HG03521 (cell line): Measurements from ENCODE around the gene NUDT2.

Experiments
- ATAC-seq: cut with Tn5 transposase; IDR thresholded peaks from one replicate; pipeline ENCODE4 v1.9.1; 2021; ENCODE audit warnings: mild to moderate bottlenecking, moderate library complexity; ENCODE audit not compliant: unreplicated experiment

Gene NUDT2

DNA sequence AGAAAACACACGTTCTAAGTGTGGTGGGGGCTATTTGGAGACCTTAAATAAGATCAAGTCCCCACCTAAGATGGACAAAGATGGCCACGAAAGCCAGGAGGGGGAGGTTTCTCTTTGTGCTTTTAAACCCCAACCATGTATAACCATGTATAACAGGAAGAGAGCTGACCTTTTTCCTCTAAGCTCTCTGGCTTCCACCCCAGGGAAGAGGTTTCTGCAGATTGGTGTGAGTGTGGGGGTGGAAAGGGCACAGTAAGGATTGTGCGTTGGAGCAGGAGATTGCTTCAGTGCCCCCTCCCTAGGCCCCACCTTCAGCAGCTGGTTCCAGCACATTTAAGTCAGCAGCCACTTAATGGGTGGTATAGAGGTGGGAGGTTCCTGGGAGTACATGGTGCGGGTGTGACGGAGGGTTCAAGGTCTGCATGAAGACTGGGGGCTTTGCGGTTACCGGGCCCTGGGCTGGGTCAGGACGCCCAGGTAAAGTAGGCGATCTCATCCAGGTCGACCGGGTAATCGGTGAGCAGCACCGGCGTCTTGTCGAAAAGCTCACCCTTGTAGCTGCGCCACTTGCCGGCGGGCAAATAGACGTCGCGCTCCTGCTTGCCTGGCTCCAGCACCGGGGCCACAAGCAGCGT, 41.1 kb downstream of the NUDT2 start:
- no peak for ATAC-seq

DNA sequence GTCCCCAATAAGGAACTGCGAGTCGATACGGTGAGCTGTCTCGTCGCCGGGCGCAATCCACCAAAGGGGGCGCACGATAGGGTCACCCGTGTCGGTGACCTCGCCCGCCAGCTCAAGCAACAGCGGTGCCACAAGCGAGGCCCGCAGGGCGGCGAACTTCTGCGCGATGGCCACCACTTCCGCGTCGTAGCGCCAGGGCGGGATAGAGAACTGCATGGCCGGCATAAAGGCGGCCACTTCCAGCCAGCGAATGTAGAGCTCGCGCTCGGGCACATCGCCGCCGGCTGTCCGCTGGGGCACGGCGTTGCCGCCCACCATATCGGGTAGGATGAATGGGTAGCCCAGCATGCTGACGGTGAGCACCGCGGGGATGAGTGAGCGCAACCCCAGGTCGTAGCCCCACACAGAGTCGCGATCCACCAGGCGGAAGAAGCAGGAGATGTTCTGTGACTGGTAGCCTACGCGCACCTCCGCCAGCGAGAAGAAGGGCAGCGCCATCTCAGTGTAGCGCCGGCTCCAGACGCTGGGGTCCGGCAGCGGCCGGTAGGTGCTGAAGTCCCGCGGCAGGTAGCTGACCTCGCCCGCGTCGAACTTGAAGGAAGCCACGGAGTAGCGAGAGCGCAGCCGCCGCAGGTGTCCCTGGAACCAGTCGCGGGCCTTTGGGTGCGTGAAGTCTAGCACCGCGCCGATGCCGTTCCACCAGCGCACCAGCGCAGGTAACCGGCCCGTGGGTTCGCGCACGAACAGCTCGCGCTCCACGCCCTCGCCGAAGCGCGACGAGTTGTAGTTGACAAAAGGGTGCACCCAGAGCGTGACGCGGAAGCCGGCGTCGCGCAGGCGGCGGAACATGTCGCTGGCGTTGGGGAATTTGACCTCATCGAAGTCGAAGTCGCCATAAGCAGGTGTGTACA, 41.9 kb downstream of the NUDT2 start:
- no peak for ATAC-seq

DNA sequence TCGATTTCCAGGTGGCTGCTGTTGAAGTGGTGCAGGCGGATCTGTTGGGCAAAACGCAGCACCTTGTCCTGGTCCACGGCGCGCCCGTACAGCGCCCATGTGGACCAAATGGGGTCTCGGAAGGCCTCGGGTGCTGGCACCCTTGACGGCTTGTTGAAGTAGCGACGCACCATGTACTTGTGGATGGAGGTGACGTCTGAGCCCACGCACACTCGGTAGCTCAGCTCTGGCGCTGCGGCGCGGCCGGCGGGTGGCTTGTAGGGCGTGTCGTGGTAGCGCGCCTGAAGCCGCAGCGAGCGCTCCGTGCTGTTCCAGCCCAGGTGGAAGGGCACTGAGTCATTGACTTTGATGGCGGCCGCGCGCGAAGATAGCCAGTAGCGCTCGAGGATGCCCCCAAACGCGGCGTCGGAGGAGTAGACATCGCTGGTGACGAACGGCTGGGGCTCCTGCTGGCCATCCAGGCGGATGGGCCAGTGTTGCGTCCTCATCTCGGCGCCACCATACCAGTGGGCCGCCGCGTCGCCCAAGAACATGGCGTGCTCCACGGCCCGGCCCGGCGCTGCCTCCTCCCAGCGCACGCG, 42.6 kb downstream of the NUDT2 start:
- ATAC-seq, result no peak

DNA sequence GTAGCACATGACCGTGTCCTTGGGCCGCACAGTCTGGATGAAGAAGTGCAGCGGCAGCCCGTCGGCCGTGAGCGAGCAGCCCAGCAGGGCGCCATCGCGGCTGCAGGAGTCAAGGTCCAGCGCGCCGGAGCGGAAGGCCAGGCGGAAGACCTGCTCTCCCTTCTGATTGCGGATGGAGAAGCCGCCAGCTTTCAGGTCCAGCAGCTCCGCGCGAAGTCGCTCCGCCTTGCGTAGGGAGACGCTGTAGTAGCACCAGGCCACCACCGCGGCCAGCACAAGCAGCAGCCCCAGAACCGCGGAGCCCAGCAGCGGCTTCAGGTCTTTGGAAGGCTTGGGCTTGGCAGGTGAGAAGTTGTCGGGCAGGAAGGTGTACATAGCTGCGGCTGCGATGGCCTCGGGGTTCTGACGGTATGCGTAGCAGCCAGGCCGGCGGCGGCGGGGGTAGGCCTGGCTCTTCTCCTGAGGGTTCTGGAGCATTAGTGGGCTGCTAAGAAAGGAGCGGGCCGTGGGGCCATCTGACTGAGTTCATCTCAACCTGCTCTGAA, 43.2 kb downstream of the NUDT2 start:
- ATAC-seq, result no peak

DNA sequence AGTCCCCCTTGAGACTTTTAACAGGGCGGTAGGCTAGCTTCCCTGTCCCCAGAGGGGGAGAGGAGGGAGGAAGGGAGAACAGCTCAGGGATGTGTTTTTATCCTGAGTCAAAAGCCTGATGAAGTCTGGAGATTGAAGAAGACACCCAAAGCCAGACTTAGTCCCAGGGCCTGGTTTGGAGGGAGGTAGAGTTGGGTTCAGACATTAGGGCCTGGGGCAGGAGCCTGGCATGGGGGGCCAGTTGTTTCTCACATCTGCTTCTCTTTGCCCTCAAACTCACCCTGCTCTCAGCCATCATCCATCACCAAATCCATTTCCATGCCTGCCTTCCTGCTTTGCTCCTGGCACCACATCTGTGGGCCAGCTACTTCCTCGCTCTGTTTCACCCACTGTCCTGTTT, 44.4 kb downstream of the NUDT2 start:
- no peak for ATAC-seq

DNA sequence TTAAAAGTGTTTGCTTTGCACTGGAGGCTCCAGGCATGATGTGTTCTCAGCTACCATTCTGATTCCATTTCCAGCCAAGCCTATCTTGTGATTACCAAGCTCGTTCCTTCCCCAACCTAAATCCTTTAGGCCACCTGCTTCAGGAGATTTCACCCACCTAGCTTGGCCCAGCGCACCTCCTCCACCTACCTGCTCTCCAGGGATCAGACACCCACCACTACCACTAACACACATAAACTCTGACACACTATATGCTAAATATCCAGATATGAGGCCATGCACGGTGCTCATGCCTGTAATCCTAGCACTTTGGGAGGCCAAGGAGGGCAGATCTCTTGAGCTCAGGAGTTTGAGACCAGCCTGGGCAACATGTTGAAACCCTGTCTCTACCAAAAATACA, 45.0 kb downstream of the NUDT2 start:
- ATAC-seq, result no peak

DNA sequence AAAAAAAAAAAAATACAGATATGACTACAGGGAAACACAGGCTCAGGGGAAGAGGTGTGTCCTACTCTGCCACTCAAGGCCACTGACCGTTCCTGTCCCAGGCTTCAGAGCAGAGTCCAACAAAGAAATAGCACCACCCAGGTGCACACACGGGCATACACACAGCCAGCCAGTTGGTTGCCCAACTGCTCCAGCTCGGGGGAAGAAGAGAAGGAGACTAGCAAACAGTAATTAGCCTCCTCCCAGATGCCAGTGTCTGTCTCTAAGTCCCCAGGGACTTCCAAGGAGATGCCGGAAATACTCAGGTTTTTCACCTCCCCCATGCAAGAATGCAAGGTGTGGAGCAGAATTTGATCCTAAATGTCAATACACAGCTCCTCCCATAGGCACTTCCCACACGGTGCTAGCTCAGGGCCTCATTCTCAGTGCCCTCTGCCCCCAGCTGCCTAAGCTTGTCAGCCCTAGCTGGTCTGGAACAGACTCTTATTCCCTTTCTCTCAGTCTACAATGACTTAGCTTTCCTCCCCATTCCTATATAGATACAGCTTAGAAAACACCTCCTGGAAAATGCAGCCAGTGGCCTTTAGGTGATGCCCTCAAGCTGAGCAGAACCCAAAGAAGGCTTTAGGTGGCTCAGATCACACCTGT, 45.7 kb downstream of the NUDT2 start:
- no peak for ATAC-seq

DNA sequence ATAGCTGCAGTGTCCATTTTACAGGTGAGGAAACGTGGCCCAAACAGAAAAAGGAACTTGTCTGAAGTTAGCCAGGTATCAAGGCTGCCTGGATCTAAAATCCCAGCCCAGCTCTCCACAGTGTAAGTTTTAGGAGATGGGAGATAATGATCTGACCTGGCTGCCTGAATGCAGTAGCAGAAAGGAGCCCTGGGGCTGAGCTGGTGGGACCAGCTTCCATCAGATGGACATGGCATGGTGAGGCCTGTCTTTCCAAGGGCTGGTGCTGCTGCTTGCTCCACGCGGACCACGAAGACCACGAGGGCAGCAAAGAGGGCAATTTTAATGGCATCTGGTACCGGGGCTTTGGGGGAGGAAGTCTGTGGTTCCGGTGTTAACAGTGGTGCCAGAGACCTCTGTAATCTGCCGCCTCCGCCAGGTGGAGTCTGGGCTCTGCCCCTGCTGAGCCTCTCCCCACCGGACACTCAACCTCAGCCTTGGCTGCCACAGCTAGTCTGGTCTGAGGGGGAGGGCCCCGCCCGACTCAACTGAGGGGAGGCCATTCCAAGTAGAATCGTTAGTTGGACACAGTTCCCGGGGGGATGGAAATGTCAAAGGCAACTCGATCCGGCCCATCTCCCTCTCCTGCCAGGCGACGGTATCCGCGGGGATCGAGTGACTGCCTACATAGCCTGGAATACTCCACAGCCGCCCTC, 46.7 kb downstream of the NUDT2 start:
- no peak for ATAC-seq

DNA sequence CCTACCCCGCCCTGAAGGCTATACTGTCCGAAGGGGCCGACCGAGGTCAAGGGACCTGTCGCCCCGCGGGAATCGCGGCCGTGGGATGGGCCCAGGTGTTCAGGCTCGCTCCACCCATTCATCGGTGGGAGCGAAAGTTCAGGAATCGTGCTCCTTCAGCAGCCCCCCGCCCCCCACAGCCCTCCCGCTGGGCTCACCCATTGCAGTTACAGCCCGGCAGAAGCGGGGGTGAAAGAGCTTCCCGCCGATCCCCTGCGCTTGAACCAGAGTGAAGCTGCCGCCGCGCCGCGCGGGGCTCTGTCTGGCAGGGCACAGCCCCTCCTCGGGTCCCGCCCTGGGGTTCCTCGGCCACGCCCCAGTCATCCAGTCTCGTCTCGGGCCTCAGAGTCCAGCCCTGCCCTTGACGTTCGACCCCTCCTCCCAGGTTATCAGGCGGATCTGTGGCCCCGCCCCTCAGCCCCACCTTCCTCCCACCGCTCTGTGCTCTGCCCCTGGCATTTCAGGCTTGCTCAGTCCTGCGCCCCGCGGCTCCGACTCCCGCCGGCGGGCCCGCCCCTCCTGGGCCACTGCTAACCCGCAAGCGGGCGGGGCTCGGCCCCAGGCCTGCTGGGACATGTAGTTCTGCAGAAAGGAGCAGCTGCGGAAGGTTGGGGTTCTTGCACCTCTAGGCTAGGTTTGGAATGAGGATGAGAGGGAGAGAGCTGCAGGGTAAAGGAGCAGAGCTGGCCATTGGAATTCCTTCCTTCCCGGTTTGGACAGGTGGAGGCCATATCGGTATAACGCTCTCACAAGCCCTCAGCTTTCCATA, 47.4 kb downstream of the NUDT2 start, which contains the start of gene MYORG:
Gene MYORG, minus strand, starts transcription at position 303 of the 808 bp plus-strand sequence. CDS start 3,955 bp downstream, outside the sequence.
- ATAC-seq, result peak; percentile 77

DNA sequence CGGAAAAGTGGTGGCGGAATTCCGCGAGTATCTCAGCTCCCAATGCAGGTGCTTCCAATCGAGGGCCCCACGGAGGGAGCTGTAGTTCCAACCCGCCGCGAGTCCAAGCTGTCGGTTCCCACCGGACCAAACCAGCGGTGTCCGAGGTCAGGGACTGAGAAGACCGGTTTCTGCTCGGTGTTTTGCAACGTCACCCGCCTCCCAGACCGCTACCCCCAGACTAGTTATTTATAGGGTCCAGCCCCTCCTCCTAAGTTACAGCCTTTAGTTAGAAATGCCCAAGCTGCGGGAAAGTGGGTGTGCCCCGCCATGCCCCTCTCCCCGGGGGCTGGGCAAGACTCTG, 48.0 kb downstream of the NUDT2 start:
- ATAC-seq, result no peak

DNA sequence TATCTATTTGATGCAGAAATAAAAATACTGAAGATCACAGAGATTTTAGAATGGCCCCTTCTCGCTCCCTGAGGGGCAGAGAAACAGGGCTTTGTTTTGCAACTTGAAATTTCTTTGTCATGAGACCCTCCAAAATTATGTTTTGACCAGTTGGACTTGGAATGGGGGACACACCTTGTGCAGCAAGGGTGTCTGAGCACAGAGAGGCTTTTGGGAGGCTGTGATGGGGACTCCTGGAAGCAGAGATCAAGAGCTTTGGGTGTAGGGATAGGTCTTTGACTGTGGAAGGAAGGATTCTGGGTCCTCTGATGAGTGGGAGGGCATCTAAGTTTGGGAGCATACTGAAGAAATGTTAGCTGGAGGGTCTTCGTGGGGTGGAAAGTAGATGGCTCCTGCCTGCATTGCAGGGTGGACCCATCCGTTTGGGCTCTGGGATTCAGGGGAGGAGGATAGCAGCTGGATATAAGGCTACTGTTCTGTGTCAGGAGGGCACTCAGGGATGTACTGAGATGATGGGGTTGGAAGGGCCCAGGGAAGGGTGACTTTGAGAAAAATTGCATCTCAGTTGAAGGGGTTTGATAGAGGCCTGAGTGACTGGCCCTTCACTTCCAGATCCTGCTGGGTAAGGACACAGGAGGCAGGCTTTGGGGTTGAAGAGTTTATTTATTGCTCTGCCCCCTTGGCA, 49.1 kb downstream of the NUDT2 start:
- ATAC-seq, result no peak

DNA sequence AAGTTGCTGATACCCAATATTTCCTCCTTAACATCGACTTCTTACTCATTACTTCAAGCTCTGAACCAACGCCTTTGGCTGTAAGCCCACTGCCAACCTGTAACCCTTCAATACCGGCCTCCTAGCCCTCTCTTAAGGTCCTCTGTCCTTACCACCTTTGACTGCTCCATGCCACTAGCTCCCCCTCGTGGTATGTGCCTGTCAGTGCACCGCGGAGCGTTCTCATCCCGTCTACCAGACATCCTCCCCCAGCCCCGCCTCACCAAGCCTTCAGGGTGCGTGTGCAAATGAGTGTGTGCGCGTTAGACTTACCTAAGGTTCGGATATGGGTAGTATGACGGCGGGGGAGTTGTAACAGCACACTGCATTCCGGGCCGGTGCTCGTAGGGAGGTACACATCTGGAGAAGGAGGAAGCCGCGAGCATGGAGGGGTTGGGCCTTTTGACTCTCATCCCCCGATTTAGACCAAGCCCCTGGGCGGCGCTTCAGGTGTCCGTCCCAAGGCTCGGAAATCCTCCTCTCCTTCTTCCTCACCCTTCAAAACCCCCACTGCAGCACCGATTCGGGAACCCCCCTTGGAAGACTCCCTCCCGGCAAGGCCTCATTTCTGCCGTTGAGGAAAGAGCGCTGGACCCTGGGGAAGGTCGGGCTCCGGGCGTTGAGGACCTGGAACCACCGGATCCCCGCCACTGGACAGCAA, 50.1 kb downstream of the NUDT2 start:
- peak; percentile 21 for ATAC-seq

DNA sequence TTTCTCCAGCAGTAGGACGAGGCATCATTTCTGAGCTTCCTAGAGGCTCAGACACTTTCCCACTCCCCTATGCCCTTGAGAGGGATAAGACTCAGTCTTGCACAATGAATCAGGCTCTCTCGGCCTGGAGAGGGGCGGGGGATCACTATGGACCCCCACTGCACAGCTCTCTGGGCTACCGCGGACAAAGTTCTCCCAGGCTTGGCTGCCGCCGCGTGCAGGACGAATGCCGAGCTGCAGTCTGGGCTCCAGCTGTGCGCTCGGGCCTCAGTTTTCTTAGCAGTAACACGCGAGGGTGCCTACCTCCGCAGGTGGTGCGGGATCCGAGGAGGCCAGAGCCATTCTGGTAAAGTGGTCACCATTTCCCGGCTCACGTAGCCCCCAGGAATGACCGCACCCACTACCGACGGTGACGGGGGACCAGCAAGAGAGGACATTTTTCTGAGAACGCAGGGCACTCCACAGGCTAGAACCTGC, 50.7 kb downstream of the NUDT2 start:
- no peak for ATAC-seq

DNA sequence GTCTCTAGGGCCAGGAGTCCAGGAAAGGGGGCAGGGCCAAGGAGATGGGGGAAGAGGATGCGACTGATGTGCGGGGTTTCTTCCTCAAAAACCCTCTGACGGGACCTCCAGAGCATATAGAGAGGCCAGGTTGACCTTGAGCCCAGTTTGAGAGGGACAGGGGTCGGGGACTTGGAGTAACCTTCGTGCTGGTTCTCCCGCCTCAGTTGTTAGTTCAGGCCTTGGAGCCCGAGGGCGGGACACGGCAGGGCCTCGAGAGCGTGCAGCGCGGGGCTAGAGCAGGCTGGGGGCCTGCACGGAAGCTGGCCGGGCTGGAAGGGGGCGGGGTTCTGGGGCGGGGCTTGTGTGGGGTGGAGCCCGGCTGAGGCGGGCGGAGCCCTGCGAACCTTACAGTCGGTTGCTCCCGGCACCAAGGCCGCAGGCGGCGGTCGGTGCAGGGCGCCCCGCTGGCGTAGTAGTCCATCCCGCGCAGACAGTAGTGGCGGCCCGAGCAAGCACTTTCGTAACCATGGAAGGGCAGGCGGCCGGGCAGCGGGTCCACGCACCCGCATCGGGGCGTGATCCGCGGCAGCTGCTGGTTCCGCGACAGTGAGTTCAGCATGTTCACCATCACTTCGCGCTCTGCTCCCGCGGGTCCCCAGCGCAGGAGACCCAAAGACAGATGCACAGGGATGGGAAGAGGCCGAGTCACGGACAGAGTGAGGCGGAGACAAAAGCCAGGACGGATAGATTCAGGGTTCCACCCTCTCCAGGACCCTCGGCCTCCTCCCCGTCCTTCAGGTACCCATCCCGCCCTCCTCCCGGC, 51.3 kb downstream of the NUDT2 start:
- no peak for ATAC-seq

DNA sequence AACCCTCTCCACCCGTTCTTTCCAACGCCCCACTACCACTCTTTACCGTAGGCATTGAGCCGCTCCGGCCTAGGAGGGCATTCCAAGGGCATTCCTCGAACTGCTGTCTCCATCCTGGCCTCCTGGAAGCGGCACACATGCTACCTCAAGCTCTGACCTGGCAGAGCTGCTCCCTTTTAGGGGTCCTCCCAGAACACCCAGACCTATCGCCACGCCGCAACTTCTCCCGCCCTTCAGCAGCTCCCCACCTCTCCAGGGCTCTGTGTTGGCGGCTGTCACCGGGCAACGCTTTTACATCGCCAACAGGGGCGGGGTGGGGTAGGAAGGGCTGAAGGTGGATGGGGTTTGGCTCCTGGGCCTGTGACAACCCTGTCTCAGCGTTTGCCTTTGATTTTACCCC, 52.0 kb downstream of the NUDT2 start:
- ATAC-seq, result no peak

DNA sequence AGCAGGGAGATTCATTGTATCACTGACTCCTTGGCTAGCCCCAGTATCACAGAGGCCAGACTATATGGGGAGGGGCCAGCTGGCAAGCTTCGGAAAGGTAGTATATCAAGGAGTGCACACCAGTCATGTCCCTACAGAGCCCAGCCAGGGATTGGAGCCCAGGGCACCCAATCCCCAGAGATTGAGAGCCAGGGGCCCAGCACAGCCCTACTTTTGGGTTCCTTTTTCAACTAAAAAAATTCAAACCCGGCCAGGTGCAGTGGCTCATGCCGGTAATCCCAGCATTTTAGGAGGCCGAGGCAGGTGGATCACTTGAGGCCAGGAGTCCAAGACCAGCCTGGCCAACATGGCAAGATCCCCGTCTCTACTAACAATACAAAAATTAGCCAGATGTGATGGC, 52.7 kb downstream of the NUDT2 start:
- no peak for ATAC-seq

DNA sequence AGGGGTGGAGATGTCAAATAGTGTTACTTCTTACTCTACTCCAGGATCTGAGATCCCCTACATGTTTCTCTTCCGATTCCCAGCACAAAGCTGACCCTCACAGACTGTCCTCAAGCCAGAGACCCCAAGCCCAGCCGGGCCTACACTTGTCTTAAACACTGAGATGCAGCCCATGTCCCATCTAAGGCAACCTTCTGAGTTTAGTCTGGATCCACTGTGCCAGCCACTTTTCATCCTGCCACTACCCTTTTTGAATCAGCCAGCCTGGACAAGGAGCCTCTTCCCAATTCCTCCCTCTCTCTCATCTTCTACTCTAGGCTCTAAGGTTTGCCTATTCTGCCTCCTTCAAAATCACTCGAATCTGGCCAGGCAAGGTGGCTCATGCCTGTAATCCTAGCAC, 53.5 kb downstream of the NUDT2 start:
- no peak for ATAC-seq

DNA sequence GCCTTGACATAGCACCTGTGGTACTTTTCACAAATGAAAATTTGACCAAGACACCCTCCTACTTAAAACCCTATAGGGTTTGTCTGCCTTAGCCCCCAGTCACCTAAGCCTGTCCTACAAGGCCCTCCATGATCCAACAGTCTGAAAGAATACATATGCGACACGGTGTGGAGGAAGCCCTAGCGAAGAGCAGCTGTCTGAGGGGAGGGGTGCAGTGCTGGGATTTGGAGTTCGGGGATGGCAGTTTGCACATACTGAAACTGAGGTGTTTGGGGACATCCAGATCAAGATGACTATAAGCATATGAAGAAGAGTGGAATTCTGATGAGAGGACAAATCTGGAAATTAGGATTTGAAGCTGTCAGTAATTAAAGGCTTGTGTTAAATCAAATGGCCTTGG, 54.5 kb downstream of the NUDT2 start:
- no peak for ATAC-seq
